HepG2 (cell line): Measurements from ENCODE around the gene AGBL3. TPM values are rescaled to one million over a fixed set of nuclear protein-coding genes. Genes with fewer than 3 reads are reported as not detected.

ENCODE experiments used
- AKNA ChIP-seq: sonication (generic); formaldehyde crosslinking; IDR thresholded peaks from 2 replicates; pipeline ENCODE4 v1.4.0; 2020; ENCODE audit warnings: missing genetic modification reagents, borderline replicate concordance
- ATF1 ChIP-seq: IDR thresholded peaks from 2 replicates; pipeline ENCODE4 v1.6.1; 2016; ENCODE audit warnings: mild to moderate bottlenecking, control low read depth
- BCL6 ChIP-seq: IDR thresholded peaks from 2 replicates; pipeline ENCODE4 v1.6.1; 2016; ENCODE audit warnings: missing genetic modification reagents, missing compliant biosample characterization
- BHLHE40 ChIP-seq: IDR thresholded peaks from 2 replicates; pipeline ENCODE4 v1.6.1; 2011; ENCODE audit warnings: low read length, improper control_type of control experiment
- CCDC6 ChIP-seq: sonication (generic); formaldehyde crosslinking; IDR thresholded peaks from 2 replicates; pipeline ENCODE4 v1.8.1; 2022; ENCODE audit warnings: mild to moderate bottlenecking, missing genetic modification reagents, moderate library complexity
- EED ChIP-seq: sonication (generic); formaldehyde crosslinking; IDR thresholded peaks from 2 replicates; pipeline ENCODE4 v1.5.0; 2020; ENCODE audit warnings: mild to moderate bottlenecking, missing genetic modification reagents
- ETV6 ChIP-seq: sonication (generic); formaldehyde crosslinking; conservative IDR thresholded peaks from 2 replicates; pipeline ENCODE4 v1.4.0; 2020; ENCODE audit warnings: missing genetic modification reagents
- FOSL1 ChIP-seq: sonication (generic); formaldehyde crosslinking; IDR thresholded peaks from 2 replicates; pipeline ENCODE4 v1.9.0; 2021; ENCODE audit warnings: missing genetic modification reagents, borderline replicate concordance
- FOXO1 ChIP-seq: sonication (generic); formaldehyde crosslinking; IDR thresholded peaks from 2 replicates; pipeline ENCODE4 v1.4.0; 2020; ENCODE audit warnings: missing genetic modification reagents
- HIVEP1 ChIP-seq: sonication (generic); formaldehyde crosslinking; IDR thresholded peaks from 2 replicates; pipeline ENCODE4 v1.4.0; 2020; ENCODE audit warnings: mild to moderate bottlenecking, missing genetic modification reagents
- HMG20B ChIP-seq: conservative IDR thresholded peaks from 2 replicates; pipeline ENCODE4 v1.6.1; 2016; ENCODE audit warnings: missing genetic modification reagents, missing compliant biosample characterization
- KLF13 ChIP-seq: sonication (generic); formaldehyde crosslinking; IDR thresholded peaks from 2 replicates; pipeline ENCODE4 v1.4.0; 2020; ENCODE audit warnings: mild to moderate bottlenecking, missing genetic modification reagents
- MNT ChIP-seq: fragments of 450-650 bp; IDR thresholded peaks from 2 replicates; pipeline ENCODE4 v1.6.1; 2016
- REST ChIP-seq, 2 experiments: IDR thresholded peaks; 2 replicates each; pipeline ENCODE4 v1.6.1; 2011 to 2012; ENCODE audit warnings: low read length in 2 of 2, borderline replicate concordance in 1 of 2, low read depth in 1 of 2, mild to moderate bottlenecking in 1 of 2, moderate library complexity in 1 of 2
- TBL1XR1 ChIP-seq: fragments of 150-350 bp; IDR thresholded peaks from 2 replicates; pipeline ENCODE4 v1.6.1; 2014; ENCODE audit warnings: borderline replicate concordance, low read length; ENCODE audit not compliant: partially characterized antibody
- U2AF1 ChIP-seq: fragments of 200-400 bp; formaldehyde crosslinking; optimal IDR thresholded peaks from 2 replicates; pipeline ENCODE3; 2017; ENCODE audit warnings: mild to moderate bottlenecking, low read depth, low read length
- ZNF329 ChIP-seq: sonication (generic); formaldehyde crosslinking; IDR thresholded peaks from 2 replicates; pipeline ENCODE4 v1.9.0; 2021; ENCODE audit warnings: low read depth, mild to moderate bottlenecking, missing genetic modification reagents
- ZNF639 ChIP-seq: conservative IDR thresholded peaks from 2 replicates; pipeline ENCODE4 v1.6.1; 2018; ENCODE audit warnings: missing genetic modification reagents
- polyA plus RNA-seq, 8 experiments: library from polyadenylated mRNA; depleted of rRNA in 3 of 8; stranded (reverse) in 7 of 8; unstranded in 1 of 8; fragments of >200 nt; fragmentation: Illumina TruSeq in 4 of 8; extraction: Trizol in 4 of 8; gene quantifications; 2 replicates each; pipeline versions ENCODE4 v1.2.1 to v1.2.3, GENCODE V29; 2011 to 2016; ENCODE audit warnings: low read depth in 4 of 8, missing spikeins in 1 of 8, mixed read lengths in 1 of 8; ENCODE audit not compliant: insufficient read depth in 1 of 8
- total RNA-seq, 5 experiments: library from RNA; depleted of rRNA; stranded (reverse); fragments of >200 nt; fragmentation: Illumina TruSeq; extraction: Trizol; gene quantifications; 2 replicates each; pipeline ENCODE4 v1.2.3, GENCODE V29; 2016; ENCODE audit warnings: low read depth in 1 of 5

Gene AGBL3
- total and polyA plus RNA-seq, 2 of the 13 experiments (the other 11 are each of a cell fraction or from before 2014, with no cell fraction given) = 2.2 to 7.2 TPM

- TF ChIP-seq AKNA (CRISPR knock-in tag) (no peak; the same call in 1 of the 2 replicates), ZNF329 (CRISPR knock-in tag) (no peak), U2AF1 (no peak), EED (CRISPR knock-in tag) (no peak; the same call in 1 of the 2 replicates), BCL6 (CRISPR knock-in tag) (peak; percentile 29; the same call in 1 of the 2 replicates), HMG20B (CRISPR knock-in tag) (no peak), ZNF639 (peak; percentile 98), FOXO1 (CRISPR knock-in tag) (peak; percentile 75), TBL1XR1 (peak; percentile 34), KLF13 (CRISPR knock-in tag) (no peak; the same call in none of the 2 replicates), REST (IDR thresholded peaks at IDR 0.05; ENCODE audit: borderline replicate concordance in 1 of 2, low read depth in 1 of 2, low read length in 2 of 2) (no peak; a peak in 1 of 4 replicates), ETV6 (no peak), MNT (0 out of 2 replicates have a peak, but pooled peaks have one; percentile 10), ATF1 (CRISPR knock-in tag) (no peak), HIVEP1 (CRISPR knock-in tag) (peak; percentile 98), BHLHE40 (no peak), FOSL1 (CRISPR knock-in tag) (0 out of 2 replicates have a peak, but pooled peaks have one; percentile 3), CCDC6 (CRISPR knock-in tag) (peak; percentile 31; the same call in 1 of the 2 replicates)
These were observed 184.1 kb downstream of the AGBL3 start, which contains the start of gene CYREN (continued) for GRCh38 chr7:135170274-135170997.
